ENCODE results near the gene FAM110D. TPM values are rescaled to one million over a fixed set of nuclear protein-coding genes. Genes with fewer than 3 reads are reported as not detected.

The FAM110D gene
- total RNA-seq, 4 donors from 2014 or later: 3.5 to 15.6 (median 6.8) TPM

DNA sequence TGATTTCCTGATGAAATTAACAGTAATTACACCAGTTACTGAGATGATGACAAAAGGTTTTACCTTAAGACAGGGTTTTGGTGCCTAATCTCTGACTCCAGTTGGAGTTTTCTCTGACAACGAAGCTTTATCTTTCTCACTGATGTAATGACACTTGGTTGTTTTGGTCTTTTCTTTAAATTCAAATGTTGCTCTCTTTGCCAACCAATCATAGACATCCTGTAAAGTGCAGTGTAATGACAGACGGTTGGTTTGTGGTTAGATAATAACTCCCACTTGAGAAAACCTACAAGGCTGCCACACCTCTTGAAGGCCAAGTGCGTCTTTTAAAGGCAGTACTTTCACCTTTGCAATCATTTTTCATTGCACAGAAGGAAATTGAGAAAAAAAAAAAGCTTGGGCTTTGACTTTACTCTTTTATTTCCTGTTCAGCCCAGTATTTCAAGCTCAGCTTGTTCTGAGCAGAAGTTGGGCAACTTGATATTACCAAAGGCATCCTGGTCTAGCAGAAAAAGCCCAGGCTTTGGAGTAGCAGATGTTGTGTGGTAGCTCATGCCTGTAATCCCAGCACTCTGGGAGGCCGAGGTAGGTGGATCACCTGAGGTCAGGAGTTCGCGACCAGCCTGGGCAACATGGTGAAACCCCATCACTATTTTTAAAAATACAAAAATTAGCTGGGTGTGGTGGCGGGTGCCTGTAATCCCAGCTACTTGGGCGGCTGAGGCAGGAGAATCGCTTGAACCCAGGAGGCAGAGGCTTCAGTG is 32.4 kb upstream of the FAM110D start:
- Histone ChIP-seq H3K27me3 (no peaks in the 10 kb centered on the region), H3K36me3 (no peaks in the 10 kb centered on the region), H3K9me3 (no peaks in the 10 kb centered on the region), H3K27ac (peak overlapping the region; percentile 69 to 76 (median 70)), H3K4me1 (peaks cover 53 to 83% of the 10 kb centered on the region in 2 donors), H3K4me3 (replicated peaks in 1 of 3) (no peak overlapping the region)
- WGBS, 2 donors: 63 to 66% methylated on average over 9 of the region's 9 CpGs
- peak; percentile 35 to 40 for DNase-seq
- intact Hi-C loops (cut with DNase I): no loop called here
- TF ChIP-seq POLR2A (IDR thresholded peaks at IDR 0.05): no peak
- TF ChIP-seq, protein P1, sequence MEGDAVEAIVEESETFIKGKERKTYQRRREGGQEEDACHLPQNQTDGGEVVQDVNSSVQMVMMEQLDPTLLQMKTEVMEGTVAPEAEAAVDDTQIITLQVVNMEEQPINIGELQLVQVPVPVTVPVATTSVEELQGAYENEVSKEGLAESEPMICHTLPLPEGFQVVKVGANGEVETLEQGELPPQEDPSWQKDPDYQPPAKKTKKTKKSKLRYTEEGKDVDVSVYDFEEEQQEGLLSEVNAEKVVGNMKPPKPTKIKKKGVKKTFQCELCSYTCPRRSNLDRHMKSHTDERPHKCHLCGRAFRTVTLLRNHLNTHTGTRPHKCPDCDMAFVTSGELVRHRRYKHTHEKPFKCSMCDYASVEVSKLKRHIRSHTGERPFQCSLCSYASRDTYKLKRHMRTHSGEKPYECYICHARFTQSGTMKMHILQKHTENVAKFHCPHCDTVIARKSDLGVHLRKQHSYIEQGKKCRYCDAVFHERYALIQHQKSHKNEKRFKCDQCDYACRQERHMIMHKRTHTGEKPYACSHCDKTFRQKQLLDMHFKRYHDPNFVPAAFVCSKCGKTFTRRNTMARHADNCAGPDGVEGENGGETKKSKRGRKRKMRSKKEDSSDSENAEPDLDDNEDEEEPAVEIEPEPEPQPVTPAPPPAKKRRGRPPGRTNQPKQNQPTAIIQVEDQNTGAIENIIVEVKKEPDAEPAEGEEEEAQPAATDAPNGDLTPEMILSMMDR (IDR thresholded peaks at IDR 0.05): no peak

DNA sequence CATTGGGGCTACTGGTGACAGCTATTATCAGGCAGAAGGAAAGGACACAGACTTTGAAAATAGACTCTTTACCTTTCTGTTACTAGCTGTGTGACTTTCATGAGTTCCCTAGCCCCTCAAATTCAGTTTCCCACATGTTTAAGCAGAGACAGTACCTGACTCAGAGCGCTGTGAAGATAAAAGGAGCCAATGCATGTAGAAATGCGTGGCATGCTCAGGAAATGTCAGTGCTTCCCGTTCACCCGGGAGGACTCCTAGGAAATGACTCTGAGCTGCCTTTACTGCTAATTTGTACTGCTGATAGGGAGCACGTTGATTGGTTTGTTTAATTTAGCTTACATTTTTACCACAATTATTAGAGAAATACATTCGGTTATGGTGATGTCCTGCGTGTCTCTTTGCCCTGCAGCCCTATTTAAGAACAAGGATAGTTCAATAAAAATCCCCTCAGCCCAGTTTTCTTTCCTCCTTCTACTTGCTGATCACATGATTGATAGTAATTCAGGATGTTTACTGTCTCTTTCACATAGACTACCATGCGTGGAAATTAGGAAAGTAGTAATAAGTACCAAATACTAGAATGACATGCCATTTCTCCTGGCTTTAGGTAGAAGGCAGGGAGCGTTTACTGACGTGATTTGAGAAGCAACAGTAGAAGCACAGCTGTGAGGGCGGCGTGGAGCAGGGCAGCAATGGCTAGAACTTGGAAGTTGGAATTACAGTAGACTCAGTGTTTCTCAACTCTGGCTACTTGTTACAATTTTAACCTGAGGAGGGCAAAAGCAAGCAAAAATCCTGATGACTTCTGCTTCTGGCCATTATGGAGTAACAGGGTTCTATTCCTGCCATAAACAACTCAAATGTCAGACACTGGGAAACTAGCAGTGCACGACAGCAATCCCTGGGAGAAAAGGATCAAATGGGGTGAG is 31.4 kb upstream of the FAM110D start:
- 77 to 80% methylated on average over 13 of the region's 13 CpGs for WGBS, 2 donors
- no peaks in the 10 kb centered on the region for H3K9me3 ChIP-seq
- intact Hi-C loops (cut with DNase I): no loop called here
- H3K4me1 ChIP-seq: peaks cover 43 to 74% of the 10 kb centered on the region in 2 donors
- H3K27me3 ChIP-seq: no peaks in the 10 kb centered on the region
- H3K36me3 ChIP-seq: no peaks in the 10 kb centered on the region
- TF ChIP-seq, protein P1 (IDR thresholded peaks at IDR 0.05): no peak
- no peak for TF ChIP-seq POLR2A (IDR thresholded peaks at IDR 0.05)
- no peak for DNase-seq
- peak overlapping the region; percentile 69 to 76 (median 70) for H3K27ac ChIP-seq
- H3K4me3 ChIP-seq (replicated peaks in 1 of 3): no peak overlapping the region

DNA sequence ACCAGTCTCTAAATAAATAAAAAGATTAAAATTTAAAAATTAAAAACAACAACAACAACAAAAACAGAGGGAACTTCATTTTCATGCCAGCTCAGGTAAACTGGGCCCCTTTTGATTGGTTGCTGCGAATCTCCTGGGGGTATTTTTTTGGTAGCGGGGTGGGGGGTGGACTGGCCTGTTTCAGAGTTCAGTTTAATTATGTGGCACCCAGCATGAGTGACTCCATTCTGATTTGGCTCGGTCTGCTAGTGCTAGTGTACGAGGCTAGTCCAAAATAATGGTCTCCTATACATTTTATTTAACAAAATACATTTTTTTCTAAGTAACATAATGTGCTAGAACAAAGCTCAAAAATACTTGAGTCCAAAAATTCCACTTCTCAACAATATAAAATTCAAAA is 29.1 kb upstream of the FAM110D start:
- Histone ChIP-seq H3K4me1 (peaks cover 29 to 53% of the 10 kb centered on the region in 2 donors), H3K27ac (peak overlapping the region in 2 of 3 donors; percentile 67 to 69), H3K36me3 (no peaks in the 10 kb centered on the region), H3K27me3 (no peaks in the 10 kb centered on the region), H3K9me3 (no peaks in the 10 kb centered on the region), H3K4me3 (replicated peaks in 1 of 3) (no peak overlapping the region)
- 88 to 96% methylated on average over 4 of the region's 4 CpGs for WGBS, 2 donors
- intact Hi-C loops (cut with DNase I): no loop called here
- no peak for TF ChIP-seq POLR2A (IDR thresholded peaks at IDR 0.05)
- TF ChIP-seq, protein P1 (IDR thresholded peaks at IDR 0.05): no peak
- no peak for DNase-seq

DNA sequence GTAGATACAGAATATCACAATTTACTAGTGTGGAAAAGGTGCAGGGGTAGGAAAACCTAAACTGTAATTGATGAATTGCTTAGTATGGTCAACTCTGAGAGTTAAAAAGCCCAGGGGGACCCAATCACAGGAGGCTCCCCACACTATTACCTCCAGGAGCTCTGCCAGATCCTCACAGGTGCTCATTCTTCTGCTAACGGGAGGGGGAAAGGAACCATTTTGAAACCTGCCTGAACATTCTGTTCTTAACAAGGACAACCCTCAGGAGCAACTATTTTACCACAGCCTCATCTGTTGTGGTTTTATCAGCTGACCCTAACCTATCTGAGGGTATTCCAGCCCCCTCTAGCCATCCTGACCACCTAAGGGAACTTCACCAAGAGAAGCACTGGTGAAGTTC is 28.2 kb upstream of the FAM110D start:
- Histone ChIP-seq H3K36me3 (no peaks in the 10 kb centered on the region), H3K9me3 (no peaks in the 10 kb centered on the region), H3K4me1 (peaks cover 26 to 48% of the 10 kb centered on the region in 2 donors), H3K4me3 (replicated peaks in 1 of 3) (no peak overlapping the region), H3K27ac (no peak overlapping the region), H3K27me3 (no peaks in the 10 kb centered on the region)
- intact Hi-C loops (cut with DNase I): no loop called here
- TF ChIP-seq, protein P1 (IDR thresholded peaks at IDR 0.05): no peak
- TF ChIP-seq POLR2A (IDR thresholded peaks at IDR 0.05): no peak
- DNase-seq: peak in 1 of 2 donors; percentile 21
- 29 to 38% methylated on average over 1 of the region's 1 CpG for WGBS, 2 donors

Data from thyroid gland (tissue), 4 donors.